Mucosa of gallbladder (tissue), 1 donor: Measurements from ENCODE around the gene PCNT. TPM values are rescaled to one million over a fixed set of nuclear protein-coding genes. Genes with fewer than 3 reads are reported as not detected.
"Not testable (repeated sequence)": the region's sequence is repeated elsewhere in the genome, so short reads cannot be mapped to it uniquely, and the experiment has no call there.

Source experiments
- DNase-seq: peaks from one replicate; pipeline ENCODE4 v3.0.0-alpha.2; 2020; ENCODE audit warnings: low spot score
- total RNA-seq: library from RNA; stranded (reverse); gene quantifications from one replicate; pipeline ENCODE4 v1.2.1, GENCODE V29; 2021
- donor health status: DM: no; HTN: no; CAD: no.

Gene PCNT
- total RNA-seq, 1 donor from 2014 or later: 31.0 TPM

GRCh38 chr21:46304437-46304836 lies 19.5 kb upstream of the PCNT start:
- no peak for DNase-seq

GRCh38 chr21:46304955-46305354 lies 19.0 kb upstream of the PCNT start:
- no peak for DNase-seq

GRCh38 chr21:46307625-46308024 lies 16.3 kb upstream of the PCNT start:
- no peak for DNase-seq

DNA sequence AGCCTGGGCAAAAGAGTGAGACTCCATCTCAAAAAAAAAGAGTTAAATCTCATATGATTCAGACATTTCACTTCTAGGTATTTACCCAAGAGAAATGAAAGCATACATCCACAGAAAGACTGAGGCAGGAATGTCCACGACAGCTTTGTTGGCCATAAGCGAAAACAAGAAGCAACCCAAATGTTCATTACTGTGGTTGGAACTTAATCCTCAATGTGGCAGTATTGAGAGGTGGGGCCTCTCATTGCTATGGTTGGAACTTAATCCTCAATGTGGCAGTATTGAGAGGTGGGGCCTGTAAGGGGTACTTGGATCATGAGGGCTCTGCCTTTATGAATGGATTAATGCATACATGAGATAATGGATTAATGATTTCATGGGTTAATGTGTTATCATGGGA lies 15.5 kb upstream of the PCNT start:
- no peak for DNase-seq

GRCh38 chr21:46310260-46310659 lies 13.7 kb upstream of the PCNT start:
- not testable (repeated sequence) for DNase-seq

DNA sequence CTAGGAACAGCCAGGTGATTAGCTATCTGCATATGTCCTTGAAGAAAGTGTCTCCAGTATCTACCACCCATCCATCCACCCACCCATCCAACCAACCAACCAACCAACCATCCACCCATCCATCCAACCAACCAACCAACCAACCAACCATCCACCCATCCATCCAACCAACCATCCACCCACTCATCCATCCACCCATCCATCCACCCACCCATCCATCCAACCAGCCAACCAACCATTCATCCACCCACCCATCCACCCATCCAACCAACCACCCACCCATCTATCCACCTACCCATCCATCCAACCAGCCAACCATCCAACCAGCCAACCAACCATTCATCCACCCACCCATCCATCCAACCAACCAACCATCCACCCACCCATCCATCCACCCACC lies 12.4 kb upstream of the PCNT start:
- DNase-seq: no peak

- DNase-seq: no peak
Measured at GRCh38 chr21:46312949-46313348, 11.0 kb upstream of the PCNT start.

DNA sequence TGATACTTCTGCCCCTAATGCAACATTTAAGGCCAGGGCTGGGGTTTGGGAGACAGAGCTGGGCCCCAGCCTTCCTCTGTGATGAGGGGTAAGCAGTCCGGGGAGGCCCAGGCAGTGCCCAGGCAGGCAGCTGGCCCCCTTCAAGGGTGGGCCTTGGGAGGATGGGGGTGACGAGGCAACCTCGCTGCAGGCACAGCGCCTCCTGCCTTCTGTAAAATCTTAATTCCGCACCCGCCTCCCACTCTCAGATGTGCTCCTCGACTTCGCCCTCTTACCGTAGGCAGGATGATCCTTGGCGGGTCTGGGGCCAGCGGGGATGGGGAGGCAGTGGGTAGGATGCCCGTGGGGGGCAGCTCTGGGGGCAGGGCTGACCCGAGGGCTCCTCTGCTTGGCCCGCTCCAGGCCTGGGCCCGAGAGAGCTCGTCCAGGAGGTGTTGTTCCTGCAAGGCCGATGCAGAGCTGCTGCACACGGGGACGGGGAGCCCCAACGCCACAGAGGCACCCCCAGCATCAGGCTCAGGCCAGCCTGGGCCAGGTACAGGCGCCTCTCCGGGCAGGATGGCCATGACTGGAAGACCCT lies 9.4 kb upstream of the PCNT start:
- DNase-seq: no peak

- no peak for DNase-seq
Measured at GRCh38 chr21:46316708-46317324, 7.1 kb upstream of the PCNT start.

DNA sequence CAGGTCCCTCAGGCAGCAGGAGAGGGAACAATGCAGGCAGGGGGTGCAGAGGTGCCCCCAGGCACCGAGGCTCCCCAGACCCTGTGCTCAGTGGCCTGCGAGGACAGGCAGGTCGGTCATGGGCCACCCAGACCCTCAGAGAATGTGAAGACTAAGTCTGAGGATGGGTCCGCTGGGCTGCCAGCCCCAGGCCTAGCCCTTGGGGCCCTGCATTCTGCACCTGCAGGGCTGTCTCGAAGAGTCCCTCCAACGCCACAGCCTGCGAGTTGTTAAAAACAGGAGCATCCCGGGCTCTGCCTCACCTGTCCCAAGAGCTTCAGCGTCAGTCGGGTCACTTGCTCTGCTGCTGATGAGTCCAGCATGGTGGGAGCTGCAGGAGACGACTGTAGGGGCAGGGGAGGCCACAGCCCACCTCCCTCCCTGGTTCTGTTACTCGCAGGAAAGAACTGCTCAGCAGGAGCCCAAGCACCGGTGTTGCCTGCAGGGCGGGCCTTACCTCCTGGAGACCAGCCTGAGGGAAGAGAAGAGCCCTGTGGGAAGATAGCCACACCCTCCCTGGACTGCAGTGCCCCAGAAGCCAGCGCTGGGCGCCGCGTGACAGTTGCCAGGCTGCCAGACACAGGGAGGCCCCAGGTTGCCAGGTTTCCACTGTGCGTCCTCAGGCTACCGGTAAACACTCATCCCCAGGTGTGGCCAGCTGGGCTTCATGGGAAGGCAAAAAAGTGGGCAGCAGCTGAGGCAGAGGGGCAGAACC lies 6.1 kb upstream of the PCNT start:
- peak; percentile 64 for DNase-seq

- no peak for DNase-seq
Measured at GRCh38 chr21:46318464-46318845, 5.5 kb upstream of the PCNT start.

DNA sequence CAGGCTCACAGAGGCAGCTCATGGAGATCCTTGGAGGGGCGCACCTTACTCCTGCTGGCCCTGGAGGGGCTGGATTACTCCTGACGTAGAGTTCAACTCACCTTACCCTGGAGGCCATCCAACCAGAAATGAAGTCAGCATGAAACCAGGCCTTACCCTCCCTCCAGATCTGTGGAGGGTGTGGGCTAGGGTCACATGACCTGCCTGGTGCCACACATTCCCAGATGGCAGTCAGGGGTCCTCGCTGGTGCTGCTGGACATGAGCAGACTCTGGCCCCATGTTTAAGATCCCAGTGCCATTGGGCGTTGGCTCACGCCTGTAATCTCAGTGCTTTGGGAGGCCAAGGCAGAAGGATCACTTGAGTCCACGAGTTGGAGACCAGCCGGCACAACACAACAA lies 4.8 kb upstream of the PCNT start:
- no peak for DNase-seq

- no peak for DNase-seq
Measured at GRCh38 chr21:46320331-46320801, 3.6 kb upstream of the PCNT start.

- no peak for DNase-seq
Measured at GRCh38 chr21:46322351-46323226, 1.4 kb upstream of the PCNT start.

DNA sequence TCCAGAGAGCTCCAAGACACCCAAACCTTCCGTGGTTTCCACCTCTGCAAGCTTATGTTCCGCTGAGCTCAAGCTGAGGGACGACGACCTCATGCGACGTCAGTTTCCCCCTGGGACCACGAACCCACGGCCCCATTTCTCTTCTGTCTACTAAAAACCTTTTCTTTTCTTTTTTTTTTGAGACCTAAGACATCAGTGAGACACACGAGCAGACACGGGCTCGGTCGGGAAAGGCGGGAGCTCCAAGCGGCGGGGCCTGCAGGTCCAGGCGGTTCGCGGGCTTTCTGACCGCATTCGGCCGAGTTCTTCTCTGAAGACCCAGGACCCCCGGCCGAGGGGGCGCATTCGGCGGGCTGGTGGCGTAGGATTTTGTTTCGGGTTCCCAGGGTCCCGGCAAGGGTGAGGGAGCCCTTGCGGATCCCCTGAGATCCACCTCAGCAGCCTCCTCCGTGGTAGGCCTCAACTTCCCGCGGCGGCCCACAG lies 688 bp upstream of the PCNT start:
- no peak for DNase-seq

DNA sequence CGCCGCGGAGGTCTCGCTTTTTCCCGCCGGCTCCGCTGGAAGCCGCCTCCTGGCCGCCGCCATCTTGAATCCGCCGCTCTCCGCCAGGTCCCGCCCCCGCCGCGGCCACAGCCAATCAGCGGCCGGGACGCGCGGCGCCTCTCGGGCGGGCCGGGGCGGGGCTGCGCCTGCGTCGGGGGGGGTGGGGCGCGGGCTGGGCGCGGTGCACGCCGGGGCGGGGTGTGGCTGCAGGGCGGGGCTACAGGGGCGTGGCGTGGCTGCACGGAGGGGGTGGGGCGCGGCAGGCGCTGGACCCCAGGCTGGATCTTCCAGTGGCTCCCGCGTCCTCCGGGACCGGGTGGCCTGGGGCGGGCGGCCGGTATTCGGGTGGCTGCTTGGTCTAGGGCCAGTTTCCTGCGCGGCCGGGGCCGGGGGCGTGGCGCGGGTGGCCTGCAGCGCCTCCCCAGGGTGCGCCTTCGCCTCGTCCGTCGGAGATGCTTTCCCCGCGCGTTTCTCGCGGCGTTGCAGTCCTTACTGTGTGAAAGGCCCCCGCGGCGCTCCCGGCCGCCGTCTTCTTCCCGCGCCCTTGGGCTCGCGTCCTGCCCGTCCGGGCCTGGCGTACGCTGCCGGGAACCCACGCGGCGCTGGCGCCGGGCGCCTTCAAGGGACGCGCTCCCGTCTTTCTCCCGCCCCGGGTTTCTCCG lies 575 bp downstream of the PCNT start:
- DNase-seq: peak; percentile 82

DNA sequence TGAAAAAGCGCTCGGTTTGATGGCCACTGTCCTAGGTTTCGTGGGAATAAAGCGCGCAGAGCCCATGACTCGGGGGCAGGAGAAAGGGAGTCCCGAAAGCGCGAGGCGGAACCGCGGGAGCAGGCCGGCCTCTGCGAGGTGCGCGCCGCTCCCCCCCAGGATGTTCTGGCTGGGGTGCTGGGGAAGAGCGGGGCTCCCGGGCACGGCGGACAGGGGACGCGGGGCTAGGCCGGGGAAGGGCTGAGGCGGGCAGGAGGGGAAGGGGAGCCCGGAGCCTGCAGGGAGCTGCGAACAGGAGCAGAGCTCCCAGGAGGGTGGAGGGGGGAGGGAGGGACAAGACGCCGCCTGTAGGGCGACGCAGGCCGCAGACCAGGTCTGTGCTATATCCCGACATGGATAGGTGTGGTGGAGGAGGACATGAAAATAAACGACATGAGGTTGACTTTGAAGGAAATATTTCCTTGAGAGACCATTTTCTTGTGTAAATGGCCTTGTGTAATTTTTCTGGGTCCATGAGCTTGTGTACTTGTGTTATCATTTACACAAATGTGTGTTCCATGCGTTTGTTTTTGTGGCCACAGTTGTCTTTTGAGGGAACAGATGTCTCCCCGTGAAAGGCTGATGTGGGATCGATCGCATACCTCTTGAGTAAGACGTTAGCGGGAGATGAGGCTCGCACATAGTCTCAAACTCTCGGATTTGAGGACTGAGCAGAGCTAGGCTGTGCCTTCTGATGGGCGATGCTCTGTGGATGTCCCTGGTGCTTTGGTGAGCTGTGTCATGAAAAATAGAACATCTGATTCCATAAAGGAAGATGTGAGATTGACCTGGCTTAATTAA lies 1.3 kb downstream of the PCNT start:
- DNase-seq: no peak

DNA sequence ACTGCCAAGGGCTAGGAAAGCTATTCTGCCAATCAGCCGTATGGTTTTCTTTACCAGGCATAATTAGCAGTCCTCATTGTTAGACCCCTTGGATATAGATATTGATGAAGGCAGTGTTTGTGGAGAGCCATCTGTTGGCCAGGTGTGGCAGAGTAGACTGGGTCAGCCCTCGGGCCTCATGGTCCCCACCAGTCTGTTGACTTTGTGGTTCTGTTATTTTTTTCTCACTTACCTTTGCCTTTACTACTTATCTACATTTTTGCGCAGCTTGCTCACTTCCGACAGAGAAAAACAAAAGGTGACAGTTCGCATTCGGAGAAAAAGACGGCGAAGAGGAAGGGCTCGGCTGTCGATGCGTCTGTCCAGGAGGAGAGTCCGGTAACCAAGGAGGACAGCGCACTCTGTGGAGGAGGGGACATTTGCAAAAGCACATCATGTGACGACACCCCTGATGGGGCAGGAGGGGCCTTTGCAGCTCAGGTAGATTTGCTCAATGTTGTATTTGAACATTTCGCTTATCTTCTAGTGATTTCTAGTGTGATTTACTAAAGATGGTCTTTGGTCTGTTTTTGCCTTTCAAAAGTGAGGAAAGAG lies 2.3 kb downstream of the PCNT start:
- DNase-seq: no peak

DNA sequence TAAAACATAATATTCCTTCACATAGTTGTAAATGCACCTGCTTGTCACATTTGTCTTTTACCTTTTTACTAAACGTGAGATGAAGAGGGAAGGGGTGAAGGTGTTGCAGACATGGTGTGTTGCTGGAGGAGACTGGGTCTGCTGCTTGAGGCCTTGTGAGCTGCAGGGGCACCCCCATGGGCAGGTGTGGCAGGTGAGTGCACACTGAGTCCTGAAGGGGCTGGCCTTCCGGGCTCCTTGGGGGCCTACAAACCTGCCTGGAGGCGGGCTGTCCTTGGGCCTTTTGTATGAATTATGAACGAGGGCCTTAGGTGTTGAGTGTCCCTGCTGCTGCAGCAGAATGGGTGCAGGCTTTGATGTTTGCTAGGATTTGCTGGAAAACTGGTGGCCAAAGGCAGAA lies 3.8 kb downstream of the PCNT start:
- no peak for DNase-seq

DNA sequence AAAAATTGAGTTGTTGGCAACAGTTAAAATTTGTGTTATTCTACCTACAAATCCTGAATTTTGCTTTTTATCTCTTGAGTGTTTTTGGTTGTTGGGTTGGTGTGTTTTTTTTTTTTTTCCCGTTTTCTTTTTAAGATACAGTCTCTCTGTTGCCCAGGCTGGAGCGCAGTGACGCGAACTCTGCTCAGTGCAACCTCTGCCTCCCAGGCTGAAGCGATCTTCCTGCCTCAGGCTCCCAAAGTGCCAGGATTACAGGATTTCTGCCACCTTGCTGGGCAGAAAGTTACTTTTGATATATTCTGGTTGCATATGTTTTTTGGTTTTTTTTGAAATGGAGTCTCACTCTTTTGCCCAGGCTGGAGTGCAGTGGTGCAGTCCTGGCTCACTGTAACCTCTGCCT lies 4.2 kb downstream of the PCNT start:
- DNase-seq: no peak
